Caki2 (cell line): ENCODE results near the gene MFSD12. TPM values are rescaled to one million over a fixed set of nuclear protein-coding genes. Genes with fewer than 3 reads are reported as not detected.
"Not testable (repeated sequence)": the region's sequence is repeated elsewhere in the genome, so short reads cannot be mapped to it uniquely, and the experiment has no call there.

ENCODE experiments used
- DNase-seq: peaks from one replicate; pipeline ENCODE4 v3.0.0-alpha.2; 2015; ENCODE audit warnings: low read depth
- in situ Hi-C: cut with HindIII; loops from 2 replicates; pipeline ENCODE4 v1.10.0; 2016; ENCODE audit warnings: low sequenced_read_pairs, low pct_unique_long_range_greater_than_20kb, mixed read lengths
- total RNA-seq: library from RNA; depleted of rRNA; stranded (reverse); fragments of >200 nt; shearing (Covaris generic); gene quantifications from 2 replicates; pipeline ENCODE4 v1.2.3, GENCODE V29; 2014; ENCODE audit warnings: low replicate concordance

Gene MFSD12
- total RNA-seq, 1 experiment from 2014 or later, result 98.9 TPM

DNA sequence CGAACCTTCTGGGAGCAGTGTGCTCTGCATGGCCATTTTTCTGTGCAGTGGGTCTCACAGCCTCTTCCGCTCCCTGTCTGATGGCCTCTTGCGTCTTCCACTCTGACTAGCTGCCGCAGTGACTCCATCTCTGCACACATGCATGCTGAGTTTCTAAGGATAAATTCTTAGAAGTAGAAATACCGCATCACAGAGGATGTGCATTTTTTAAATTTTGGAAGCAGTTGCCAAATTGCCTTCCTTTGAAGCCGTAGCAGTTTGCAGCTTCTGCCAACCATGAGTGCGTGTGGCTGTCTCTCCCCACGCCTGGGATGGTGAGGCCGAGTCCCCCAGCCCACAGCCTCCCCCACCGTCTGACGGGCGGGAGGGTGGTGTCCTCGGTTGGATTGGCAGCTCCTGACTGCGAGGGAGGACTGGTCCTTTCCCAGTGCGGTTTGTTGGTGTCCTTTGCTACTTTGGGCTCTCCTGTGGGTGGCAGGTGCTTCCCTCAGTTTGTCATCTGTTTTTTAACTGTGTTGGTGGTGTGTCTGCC lies 41.4 kb downstream of the MFSD12 start:
- in situ Hi-C loops, result no loop called here
- DNase-seq, result no peak

DNA sequence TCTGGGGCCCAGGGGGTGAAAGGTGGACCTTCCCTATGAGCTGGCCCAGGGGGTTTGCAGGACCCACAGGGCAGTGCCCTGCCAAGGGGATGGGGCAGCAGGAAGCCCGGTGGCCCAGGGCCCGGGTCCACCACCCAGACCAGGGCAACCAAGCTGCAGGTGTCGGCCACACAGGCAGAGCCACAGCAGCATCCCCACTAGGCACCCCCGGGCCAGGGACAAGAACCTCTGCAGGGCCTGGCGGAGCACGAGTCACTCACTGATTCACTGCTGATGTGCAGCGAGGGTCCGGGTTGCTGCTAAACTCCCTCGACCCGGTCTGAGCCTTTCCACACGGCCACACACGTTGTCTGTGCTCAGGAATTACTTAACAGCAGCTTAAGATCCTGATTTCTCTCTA lies 42.5 kb downstream of the MFSD12 start:
- DNase-seq, result no peak
- in situ Hi-C loops, result no loop called here

DNA sequence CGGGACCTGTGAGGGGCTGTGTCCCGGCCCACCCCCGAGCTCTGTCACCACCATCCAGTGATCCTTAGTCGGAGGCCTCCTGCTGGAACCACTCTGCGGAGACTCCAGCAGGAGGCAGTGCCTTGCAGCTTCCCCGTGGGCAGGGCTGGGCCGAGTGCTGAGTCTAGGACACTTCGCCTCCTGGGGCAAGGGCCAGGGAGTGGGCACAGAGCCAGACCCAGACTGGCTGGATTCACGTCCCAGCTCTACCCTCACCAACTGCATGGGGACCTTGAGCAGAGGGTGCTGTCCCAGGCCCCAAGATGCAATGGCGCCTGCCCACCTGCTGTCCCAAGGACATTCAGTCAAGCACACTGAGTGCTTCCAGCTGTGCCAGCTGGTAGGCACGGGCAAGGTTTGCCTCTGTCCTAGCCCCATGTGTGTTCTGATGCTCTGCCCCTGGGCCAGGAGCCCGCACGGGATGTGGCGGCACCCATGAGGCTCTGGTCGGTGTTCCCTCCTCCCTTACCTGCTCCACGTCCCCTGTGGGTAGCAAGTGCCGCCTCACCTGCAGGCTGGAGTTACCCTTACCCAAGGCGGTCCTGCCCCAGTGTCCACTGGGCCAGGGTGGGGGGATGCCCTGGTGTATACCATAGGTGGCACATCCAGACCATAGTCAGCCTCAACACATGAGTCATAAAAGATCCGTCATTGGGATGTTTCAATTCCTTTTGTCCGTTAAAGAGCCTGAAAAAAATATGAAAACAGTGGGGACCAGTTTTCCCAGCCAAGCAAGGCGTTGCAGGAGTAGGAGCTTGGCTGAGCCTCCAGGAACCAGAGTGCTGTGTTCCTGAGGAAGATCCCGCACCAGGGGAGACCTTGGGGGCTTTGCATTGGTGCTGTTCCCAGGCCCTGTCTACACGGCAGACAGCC lies 43.9 kb downstream of the MFSD12 start:
- in situ Hi-C loops, result no loop called here

DNA sequence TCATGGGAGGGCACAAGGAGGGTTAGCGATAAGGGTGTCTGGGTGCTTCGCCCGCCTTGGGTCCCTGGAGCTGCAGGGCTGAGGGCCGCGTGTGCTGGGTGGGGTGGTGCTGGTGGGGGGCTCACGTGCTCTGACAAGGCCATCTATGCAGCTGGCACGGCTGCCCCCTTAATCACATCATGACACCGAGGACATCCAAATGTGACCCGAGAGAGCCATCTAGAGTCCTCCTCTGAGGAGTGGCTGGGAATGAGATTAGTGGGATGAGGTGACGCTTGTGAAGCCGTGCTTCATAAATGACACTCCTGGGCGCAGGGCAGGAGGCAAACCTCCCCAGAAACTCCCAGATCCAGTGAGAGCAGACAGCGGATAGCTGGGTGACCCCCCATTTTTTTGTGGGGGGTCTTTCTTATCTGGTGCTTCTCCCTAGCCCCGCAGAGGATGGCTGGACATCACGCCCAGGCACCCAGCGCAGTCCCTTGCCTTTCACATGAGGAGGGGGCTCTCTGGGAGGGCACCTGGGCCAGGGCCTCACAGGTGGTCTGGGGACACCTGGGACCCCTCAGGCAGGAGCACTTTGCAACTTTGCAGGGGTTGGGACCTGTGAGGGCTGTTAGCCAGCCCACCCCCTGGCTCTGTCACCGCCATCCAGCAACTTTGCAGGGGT lies 44.7 kb downstream of the MFSD12 start:
- in situ Hi-C loops, result no loop called here
- DNase-seq, result no peak

More for the DNA sequence above, 43.9 kb downstream of the MFSD12 start:
- no peak for DNase-seq

DNA sequence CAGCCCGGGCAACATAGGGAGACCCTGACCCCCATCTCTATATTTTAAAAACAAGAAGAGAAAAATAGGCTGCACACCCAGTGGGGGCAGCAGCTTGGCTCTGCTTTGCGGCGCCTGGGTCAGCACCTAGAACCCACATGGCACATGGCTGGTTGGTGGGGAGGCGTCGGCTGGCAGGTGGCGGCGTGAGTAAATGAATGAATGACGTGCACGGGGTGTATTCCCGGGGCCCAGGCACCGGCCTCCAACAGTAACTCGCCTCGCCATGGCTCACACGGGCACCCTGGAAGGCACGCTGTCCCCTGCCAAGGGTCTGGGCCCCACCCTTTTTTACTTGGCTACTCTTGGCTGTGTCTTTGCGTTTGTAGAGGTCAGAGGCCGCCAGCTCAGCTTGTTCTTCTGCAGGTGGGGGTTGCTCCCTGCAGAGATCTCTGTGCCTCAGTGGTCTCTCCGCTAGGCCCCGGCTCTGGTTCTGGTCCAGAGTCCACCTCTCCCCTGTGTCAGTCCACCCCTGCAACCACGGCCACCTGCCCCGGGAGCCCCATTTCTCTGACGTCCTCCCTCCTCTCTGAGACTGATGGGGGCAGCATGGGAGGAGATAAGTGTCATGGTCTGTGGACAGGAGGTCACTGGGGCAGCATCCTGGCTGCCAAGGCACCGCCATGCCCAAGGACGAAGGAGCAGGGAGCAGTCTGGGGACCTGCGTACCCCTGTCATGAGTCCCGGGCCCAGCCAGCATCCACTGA lies 45.7 kb downstream of the MFSD12 start:
- DNase-seq, result no peak
- in situ Hi-C loops, result no loop called here

DNA sequence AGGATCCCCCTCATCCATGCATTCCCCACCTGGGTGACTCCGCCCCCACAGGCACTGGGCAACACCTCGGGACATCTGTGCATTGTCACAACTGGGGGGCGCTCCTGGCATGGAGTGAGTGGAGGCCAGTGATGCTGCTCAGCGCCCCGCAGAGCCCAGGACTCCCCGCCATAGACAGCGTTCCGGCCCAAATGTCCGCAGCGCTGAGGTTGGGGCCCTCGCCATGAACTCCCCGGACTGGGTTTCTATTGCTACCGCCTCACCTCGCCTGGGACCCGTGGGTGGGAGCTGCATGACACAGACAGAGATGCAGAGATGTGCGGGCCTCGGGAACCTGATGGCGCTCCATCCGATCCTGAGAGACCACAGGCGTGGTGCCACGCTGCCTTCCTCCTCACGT lies 46.7 kb downstream of the MFSD12 start:
- in situ Hi-C loops, result no loop called here
- DNase-seq, result no peak

DNA sequence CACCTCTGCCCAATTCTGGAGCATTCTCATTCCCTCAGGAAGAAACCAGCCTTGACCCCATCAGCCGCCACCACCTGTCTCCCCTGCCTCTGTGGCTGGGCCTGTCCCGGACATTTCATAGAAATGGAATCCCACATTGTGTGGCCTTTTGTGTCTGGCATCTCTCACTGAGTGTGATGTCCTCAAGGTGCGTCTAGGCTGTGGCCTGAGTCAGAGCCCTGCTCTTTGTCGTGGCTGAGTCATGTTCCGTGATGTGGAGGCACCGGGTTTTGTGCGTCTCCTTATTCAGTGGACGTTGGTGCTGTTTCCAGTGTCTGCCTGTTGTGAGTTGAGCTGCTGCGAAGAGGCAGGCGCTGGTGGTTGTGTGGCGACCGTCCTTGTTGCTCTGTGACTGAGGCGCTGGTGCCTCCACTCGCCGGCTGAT lies 47.8 kb downstream of the MFSD12 start:
- in situ Hi-C loops, result no loop called here
- DNase-seq, result peak; percentile 19

DNA sequence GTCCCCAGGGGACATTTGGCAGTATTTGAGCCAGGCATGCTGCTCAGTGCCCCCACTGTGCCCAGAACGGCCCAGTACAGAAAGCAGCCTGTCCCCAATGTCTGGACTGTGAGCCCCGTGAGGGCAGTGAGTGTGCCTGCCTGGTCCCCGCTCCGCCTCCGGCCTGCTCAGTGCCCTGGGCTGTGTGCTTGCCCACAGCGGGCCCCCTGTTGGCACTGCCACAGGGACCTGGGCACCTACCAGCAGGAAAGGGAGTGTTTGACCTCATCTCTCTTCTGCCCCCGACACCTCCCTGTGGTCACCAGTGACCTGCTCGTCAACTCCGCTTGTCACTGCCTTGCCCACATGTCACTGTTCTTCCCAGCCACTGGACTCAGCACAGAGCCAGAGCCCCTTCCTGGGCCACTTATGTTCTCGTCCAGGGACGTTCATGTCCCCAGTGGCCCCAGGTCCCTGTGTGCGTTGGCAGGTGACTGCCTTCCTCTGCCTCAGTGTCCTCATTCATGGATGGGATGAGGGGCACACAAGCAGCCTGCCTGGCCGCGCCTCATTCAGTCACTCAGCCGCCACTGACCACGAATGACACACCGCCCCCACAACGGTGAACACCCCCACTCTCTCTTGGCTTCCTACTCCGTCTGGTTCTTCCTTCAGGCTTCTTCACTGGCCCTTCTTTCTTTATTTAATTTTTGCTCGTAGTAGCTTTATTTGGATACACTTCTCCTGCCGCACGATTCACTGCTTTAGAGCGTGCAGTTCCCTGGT lies 48.4 kb downstream of the MFSD12 start:
- in situ Hi-C loops, result no loop called here
- DNase-seq, result no peak

DNA sequence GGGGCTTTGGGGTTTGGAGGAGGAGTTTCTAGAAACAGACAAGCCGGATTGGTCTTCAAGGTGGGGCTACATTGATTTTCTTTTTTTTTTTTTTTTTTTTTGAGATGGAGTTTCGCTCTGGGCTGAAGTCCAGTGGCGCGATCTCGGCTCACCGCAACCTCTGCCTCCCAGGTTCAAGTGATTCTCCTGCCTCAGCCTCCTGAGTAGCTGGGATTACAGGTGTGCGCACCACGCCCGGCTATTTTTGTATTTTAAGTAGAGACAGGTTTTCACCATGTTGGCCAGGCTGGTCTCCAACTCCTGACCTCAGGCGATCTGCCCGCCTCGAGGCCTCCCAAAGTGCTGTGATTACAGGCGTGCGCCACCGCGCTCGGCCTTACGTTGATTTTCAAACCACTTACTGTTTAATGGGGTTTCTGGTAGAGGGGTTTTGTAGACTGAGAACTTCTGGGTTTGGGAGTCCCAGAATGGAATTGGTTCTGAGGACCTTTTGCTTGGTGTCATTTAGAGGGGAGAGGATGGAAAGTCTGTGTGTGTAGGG lies 49.2 kb downstream of the MFSD12 start:
- in situ Hi-C loops, DNase-seq: not testable (repeated sequence)

DNA sequence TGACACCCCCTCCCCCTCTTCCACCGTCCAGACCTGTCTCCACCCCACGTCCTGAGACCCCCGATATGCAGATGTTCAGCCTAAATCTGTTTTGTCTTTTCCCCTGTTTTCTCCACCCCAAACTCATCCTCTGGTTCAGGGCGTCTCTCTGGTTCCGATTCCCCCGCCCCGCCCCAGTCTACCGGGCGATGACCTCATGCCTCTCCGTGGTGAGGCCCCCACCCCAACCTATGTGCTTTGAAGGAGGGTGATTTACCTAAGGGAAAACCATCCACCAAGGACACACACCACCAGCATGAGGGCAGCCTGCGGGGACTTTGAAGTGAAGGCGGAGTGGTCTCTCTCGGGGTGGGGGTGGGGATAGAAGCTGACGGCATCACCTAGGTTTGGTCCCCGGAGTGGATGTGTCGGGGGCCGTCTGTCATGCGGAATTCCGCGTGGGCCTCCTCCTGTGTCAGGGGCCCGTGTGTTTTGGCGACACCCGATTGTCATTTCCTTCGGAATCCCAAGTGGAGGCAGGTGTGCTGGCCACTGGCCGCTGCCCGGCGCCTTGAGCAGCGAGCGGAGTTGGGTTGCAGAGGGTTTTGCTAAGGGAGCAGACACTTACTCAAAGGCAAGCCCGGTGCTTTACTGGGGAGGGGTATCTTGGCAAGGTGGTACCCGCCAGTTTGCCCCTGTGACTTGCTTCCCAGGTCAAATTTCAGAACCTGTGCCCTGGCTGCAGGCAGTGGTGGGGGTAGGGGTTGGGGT lies 49.8 kb downstream of the MFSD12 start:
- no peak for DNase-seq
- in situ Hi-C loops, result no loop called here

DNA sequence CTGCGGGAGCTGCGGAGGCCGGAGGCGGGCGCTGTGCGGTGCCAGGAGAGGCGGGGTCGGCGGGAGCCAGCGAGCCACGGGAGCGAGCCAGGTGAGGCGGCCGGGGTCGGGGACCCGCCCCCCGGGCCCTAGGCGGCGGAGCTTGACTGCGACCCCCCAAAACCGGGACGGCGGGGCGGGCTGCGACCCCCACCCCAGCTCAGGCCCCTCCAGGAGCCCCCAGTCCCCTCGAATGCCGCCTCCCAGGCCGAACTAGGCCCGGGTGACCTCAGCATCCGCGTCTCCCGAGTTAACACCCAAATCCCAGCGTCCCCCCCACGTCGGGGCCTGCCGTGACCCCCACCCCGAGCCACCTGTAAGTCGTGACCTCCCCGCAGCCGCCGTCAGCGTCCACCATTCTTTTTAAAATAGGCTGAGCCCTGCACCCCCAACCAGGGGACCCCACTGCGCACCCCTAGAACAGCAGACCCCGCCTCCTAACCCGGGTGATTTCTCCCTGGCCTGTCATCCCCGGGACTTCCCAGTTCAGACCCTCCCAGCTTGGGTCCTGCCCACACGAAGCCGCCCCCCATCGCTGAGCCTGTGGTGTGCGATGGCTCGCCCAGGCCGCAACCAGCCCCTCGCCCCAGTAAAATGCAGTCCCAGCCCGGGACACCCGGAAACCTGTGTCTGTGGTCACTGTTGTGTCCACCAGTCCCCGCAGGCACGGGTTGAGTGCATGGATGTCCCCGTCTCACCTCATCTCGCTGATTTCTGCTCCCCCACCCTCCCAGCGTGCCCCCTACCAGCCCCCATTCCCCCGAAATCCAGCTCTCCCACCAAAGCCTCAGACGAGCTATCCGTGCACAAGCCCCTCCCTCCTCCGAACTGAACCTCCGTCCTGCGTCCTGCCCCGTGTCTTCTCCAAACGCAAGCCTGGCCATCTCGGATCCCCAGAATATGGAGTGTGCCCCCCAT lies 50.7 kb downstream of the MFSD12 start:
- DNase-seq, result no peak
- in situ Hi-C loops, result no loop called here

DNA sequence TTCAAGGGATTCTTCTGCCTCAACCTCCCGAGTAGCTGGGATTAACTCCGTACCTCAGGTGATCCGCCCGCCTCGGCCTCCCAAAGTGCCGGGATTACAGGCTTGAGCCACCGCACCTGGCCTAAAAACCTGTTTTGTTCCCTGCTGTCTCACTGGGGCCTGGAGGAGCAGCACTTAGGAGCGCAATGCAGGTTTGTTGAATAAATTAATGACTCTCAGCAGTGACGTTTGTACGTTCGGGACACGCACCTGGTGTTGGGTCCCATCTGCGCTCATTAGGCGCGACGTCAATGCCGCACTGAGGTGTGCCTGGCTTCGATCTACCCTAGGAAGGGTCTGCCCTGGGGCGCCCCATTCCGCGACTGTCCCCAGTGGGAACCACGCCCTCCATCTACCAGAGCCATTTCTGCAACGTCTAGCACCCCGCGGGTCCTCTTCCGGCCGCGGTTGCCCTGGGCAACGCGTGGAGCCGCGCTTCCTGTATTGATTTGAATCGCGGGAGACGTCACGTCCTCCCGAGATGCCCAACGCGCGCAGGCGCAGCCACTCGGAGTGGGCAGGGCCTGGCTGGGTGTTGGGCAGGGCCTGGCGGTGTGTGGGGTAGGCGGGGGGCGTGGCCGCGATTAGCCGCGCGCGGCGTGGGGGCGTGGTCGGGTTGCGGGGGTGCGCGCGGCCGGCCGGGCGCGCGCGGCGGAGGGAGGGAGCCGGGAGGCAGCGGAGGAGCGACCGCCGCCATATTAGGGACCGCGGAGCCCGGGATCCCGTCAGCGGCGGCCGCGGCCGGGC lies 51.6 kb downstream of the MFSD12 start, which contains the start of gene FZR1:
Gene FZR1 (plus strand): TSS at position 714 of the 786 bp plus-strand sequence. CDS start 16,679 bp downstream, outside the sequence.
- in situ Hi-C loops, result no loop called here
- peak; percentile 93 for DNase-seq

DNA sequence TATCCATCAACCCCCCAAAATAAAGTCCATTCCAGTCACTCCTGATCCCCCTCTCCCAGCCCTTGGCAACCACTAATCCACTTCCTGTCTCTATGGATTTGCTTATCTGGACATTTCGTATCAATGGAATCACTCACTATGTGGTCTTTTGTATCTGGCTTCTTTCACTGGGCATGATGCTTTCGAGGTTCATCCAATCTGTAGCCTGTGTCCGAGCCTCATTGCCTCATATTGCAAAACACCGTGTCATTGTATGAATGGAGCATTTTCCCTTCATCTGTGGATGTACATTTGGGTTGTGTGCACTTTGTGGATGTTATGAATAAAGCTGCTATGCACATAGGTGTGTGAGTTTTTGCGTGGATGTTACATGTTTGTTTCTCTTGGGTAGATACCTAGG lies 52.7 kb downstream of the MFSD12 start:
- in situ Hi-C loops, result no loop called here
- DNase-seq, result no peak

DNA sequence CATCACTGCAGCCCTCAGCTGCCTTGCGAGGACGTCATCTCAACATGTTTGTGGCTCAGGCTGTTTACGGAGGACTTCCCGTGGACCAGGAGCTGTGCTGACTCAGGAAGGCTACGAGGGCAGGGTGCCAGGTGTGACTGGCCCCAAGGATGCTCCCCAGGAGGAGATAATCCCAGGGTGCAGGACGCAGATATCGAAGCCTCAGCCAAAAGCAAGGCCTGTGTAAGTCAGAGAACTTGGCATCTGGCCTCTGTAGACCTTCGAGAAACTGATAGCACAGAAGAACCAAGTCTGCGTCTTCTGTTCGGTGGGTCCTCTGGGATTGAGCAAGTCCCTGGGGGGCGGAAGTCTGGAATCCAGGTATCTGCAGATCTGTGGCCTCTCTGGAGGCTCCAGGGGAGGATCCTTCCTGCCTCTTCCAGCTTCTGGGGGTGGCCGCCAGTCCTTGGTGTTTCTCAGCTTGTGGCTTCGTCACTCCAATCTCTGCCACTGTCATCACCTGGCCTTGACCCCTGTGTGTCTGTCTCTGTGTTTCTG lies 54.3 kb downstream of the MFSD12 start:
- in situ Hi-C loops, result no loop called here
- DNase-seq, result no peak

DNA sequence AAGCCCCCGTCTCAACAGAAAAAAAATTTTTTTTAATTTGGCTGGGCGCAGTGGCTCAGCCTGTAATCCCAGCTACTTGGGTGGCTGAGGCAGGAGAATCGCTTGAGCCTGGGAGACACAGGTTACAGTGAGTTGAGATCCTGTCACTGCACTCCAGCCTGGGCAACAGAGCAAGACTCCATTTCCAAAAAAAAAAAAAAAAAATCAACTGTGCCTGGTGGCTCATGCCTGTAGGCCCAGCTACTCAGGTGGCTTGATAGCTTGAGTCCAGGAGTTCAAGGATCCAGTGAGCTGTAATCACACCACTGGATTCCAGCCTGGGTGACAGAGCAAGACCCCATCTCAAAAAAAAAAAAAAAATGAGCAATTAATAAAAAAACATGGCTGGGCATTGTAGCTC lies 55.6 kb downstream of the MFSD12 start:
- in situ Hi-C loops, result no loop called here
- DNase-seq, result no peak
